Measurements from ENCODE around the gene DUOX1.

The DUOX1 gene

DNA sequence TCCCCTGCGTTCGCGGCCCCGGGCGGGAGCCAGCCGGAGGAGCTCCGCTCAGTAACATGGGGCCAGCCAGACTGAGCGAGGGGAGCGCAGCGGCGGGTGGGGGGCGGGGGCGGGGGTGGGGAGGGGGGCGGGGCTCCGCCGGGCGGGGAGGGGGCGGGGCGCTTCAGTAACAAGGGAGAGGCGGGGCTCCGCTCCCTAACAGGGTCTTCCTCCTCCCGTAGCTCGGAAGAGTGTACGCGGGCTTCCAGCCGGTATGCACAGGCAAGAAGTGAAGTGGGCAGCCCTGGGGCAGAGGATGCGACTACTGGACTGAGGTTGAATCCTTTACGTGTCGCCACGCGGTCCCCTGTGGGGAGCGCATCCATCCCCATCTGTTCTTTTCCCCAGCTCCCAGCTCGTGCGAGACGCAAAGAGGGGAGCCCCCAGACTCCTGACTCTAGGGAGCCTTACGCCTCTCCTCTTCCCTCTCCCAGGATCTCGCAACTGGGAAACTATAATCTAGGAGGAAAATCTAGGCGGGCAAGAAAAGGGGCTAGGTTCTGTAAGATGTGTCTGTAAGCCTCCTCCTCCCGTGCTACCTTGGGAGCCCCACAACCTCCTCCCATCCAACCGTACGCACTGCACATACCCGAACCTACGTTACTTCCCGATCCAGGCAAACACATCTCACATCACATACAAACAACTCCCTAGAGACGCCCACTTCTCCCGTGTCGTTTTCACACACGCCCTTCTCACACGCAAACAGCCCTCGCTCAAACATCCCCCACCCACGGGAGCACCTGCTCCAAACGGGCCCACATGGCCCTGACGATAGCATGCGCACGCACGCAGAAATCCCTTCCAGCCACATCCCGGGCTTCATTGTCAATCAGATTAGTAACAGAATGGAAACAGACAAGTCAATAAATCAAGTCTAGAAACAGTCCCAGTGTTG is 58.4 kb downstream of the DUOX1 start, which contains the start of gene SHF:
TSS of gene SHF (minus strand) at position 73 of the 937 bp plus-strand sequence. CDS start at position 58, 15 bp downstream.
- DNase-seq (ENCODE audit: low read depth in 1 of 2, low spot score in 1 of 2), result peak in 1 of 2 experiments; percentile 12
- no peak for TF ChIP-seq JUND (IDR thresholded peaks at IDR 0.05; ENCODE audit: low read depth)
- in situ Hi-C loops (cut with HindIII; ENCODE audit: low pct_unique_long_range_greater_than_20kb, low sequenced_read_pairs), result no loop called here

DNA sequence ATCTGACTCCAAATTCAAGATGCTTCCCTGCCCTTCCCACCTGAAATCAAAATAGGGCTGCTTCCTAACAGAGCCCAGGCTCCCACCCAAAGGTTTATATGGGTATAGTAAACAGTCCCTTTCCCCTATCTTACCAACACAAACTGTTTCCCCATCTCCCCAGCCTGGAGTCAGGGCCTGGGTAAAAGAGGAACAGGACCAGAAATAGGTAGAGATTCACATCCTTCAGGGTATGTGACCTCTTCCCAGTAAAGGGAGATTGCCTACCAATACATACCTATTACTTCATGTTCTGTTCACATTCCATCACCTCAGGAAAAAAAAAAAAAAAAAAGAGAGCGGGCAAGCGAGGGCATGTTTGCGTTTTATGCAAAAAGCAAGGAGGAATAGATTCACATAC is 67.7 kb downstream of the DUOX1 start:
- no peak for TF ChIP-seq JUND (IDR thresholded peaks at IDR 0.05; ENCODE audit: low read depth)
- DNase-seq (ENCODE audit: low read depth in 1 of 2, low spot score in 1 of 2), result no peak
- in situ Hi-C loops (cut with HindIII; ENCODE audit: low pct_unique_long_range_greater_than_20kb, low sequenced_read_pairs), result no loop called here

GRCh38 chr15:45198337-45199135 is 68.7 kb downstream of the DUOX1 start:
- in situ Hi-C loops (cut with HindIII; ENCODE audit: low pct_unique_long_range_greater_than_20kb, low sequenced_read_pairs), result no loop called here
- TF ChIP-seq JUND (IDR thresholded peaks at IDR 0.05; ENCODE audit: low read depth), result no peak
- peak; percentile 85 to 97 for DNase-seq (ENCODE audit: low read depth in 1 of 2, low spot score in 1 of 2)

- peak in 1 of 2 experiments; percentile 44 for DNase-seq (ENCODE audit: low read depth in 1 of 2, low spot score in 1 of 2)
- in situ Hi-C loops (cut with HindIII; ENCODE audit: low pct_unique_long_range_greater_than_20kb, low sequenced_read_pairs), result no loop called here
- TF ChIP-seq JUND (IDR thresholded peaks at IDR 0.05; ENCODE audit: low read depth), result no peak
Measured at GRCh38 chr15:45199136-45199810, 69.5 kb downstream of the DUOX1 start.

DNA sequence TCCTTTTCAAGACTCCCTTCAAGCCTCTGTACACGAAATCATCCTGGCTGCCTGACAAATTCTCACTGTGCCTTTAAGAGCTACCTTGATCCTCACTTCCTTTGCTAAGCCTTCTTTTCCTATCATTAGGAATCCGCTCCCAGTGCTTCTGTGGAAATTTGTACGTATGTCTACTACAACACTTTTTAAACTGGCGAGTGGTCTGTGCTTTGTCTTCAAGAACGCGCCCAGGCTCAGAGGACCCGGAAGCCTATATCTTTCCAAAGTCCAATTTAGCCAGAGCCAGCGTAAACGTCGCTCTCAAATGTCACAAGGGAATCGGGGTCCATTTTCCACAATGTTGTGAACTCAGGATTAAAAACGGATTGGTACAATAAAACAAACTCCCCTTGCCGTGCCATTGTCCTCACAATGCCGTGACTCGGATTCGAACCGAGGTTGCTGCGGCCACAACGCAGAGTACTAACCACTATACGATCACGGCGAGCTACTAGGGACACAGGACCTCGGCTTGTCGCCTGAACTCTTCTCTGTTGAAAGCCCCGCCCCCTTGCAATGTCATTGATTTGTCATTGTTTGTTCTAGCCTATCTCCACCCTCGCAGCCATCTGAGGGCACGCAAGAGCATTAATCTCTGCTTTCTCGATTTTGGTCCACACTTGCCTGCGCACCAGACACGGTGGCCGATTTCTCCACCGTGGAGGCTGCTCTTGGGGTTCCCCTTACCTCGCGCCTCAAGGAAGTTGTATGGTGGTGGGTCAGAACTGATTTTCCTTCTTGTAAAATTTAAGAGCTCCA is 70.4 kb downstream of the DUOX1 start:
- in situ Hi-C loops (cut with HindIII; ENCODE audit: low pct_unique_long_range_greater_than_20kb, low sequenced_read_pairs), result no loop called here
- TF ChIP-seq JUND (IDR thresholded peaks at IDR 0.05; ENCODE audit: low read depth), result no peak
- DNase-seq (ENCODE audit: low read depth in 1 of 2, low spot score in 1 of 2), result peak in 1 of 2 experiments; percentile 93

- in situ Hi-C loops (cut with HindIII; ENCODE audit: low pct_unique_long_range_greater_than_20kb, low sequenced_read_pairs), result no loop called here
- TF ChIP-seq JUND (IDR thresholded peaks at IDR 0.05; ENCODE audit: low read depth), result no peak
- peak in 1 of 2 experiments; percentile 87 for DNase-seq (ENCODE audit: low read depth in 1 of 2, low spot score in 1 of 2)
Measured at GRCh38 chr15:45200799-45201556, 71.2 kb downstream of the DUOX1 start.

DNA sequence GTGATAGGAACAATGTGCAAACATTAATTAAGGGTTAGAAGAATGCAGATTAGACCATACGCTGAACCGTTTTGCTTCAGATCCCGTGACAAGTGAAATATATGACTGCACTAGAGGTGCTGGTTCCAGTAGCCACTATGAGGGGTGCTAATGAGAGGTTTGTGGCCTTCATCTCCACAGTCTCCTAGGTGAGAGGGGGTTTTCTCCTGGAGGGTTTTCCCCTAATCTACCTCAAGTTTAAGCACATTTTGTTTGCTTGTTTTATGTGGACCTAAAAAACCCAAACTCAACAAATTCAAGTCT is 71.7 kb downstream of the DUOX1 start:
- in situ Hi-C loops (cut with HindIII; ENCODE audit: low pct_unique_long_range_greater_than_20kb, low sequenced_read_pairs), result no loop called here
- DNase-seq (ENCODE audit: low read depth in 1 of 2, low spot score in 1 of 2), result no peak
- no peak for TF ChIP-seq JUND (IDR thresholded peaks at IDR 0.05; ENCODE audit: low read depth)

DNA sequence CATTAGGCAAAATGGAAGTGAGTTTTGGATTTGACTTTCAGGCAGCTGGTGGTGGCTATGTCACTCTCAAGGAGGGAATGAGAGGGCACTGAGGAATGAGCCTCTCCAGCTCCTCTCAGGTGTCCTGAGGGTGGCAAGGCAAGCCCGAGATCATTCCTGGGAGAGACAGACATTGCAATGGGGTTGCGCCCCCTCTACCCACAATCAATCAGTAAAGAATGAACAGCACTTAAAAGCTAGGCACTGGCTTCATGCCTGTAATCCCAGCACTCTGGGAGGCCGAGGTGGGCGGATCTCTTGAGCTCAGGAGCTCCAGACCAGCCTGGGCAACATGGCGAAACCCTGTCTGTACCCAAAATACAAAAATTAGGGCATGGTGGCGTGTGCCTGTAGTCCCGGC is 72.1 kb downstream of the DUOX1 start:
- in situ Hi-C loops (cut with HindIII; ENCODE audit: low pct_unique_long_range_greater_than_20kb, low sequenced_read_pairs), result no loop called here
- DNase-seq (ENCODE audit: low read depth in 1 of 2, low spot score in 1 of 2), result no peak
- TF ChIP-seq JUND (IDR thresholded peaks at IDR 0.05; ENCODE audit: low read depth), result no peak

DNA sequence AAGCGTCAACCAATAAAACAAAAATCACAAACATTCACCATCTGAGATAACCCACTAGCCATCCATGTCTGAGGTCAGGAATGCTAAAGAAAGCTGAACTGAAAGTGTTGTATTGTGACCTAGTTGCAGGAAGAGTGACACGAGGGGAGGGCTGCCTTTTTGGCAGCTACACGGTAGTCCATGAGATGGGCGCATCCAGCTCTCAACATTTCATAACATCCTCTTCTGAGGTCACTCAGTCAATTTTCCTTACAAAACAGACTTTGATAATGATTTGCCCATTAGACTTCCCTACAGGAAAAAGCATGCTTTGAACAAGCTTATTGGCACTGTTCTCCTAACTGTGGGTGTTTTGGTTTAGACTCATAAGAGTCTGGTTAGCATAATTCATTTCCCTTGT is 73.4 kb downstream of the DUOX1 start:
- no peak for DNase-seq (ENCODE audit: low read depth in 1 of 2, low spot score in 1 of 2)
- TF ChIP-seq JUND (IDR thresholded peaks at IDR 0.05; ENCODE audit: low read depth), result no peak
- in situ Hi-C loops (cut with HindIII; ENCODE audit: low pct_unique_long_range_greater_than_20kb, low sequenced_read_pairs), result no loop called here

DNA sequence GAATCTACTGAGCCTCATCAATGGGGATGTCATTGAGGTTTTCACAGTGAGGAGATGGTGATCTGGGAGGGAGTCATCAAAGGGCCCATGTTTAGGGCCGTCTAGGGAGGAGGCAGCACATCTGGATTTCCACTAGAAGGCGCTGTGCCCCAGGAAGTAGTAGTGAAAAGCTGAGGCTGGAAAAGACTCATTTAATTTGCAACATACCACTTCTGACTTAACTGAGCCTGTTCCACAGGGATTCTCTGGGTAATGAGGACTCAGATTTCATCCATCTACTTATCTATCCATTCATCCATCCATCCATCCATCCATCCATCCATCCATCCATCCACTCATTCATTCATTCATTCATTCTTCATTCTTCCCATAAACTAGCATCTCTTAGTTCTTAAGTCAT is 75.4 kb downstream of the DUOX1 start:
- in situ Hi-C loops (cut with HindIII; ENCODE audit: low pct_unique_long_range_greater_than_20kb, low sequenced_read_pairs), result no loop called here
- TF ChIP-seq JUND (IDR thresholded peaks at IDR 0.05; ENCODE audit: low read depth), result no peak
- DNase-seq (ENCODE audit: low read depth in 1 of 2, low spot score in 1 of 2), result peak in 1 of 2 experiments; percentile 79

DNA sequence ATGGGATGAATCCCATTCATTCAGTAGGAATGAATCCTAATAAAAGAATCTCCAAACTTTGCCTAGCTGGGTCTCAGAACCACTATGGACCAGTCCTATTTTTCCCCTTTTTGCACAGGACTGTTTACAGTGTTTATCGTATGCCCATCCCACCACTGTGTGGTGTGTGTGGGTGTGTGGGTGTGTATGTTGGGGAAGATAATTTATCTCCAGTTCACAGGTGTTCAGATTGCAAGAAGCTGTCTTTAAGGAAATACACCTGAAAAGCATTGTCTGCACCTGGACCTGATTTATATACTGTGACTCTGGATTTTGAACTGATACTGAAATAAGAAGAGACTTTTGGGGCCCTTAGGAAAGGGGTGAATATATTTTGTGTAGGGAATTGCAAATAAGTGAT is 82.7 kb downstream of the DUOX1 start:
- in situ Hi-C loops (cut with HindIII; ENCODE audit: low pct_unique_long_range_greater_than_20kb, low sequenced_read_pairs), result no loop called here
- no peak for DNase-seq (ENCODE audit: low read depth in 1 of 2, low spot score in 1 of 2)
- no peak for TF ChIP-seq JUND (IDR thresholded peaks at IDR 0.05; ENCODE audit: low read depth)
